Embryonic facial prominence (tissue), 1 donor: ENCODE measurements around the gene IQCC.

Experiments
- DNase-seq: peaks from one replicate; pipeline ENCODE4 v3.0.0-alpha.2; 2016; ENCODE audit errors: extremely low spot score

Gene IQCC

GRCh38 chr1:32256473-32257226, 51.2 kb downstream of the IQCC start:
- no peak for DNase-seq

- DNase-seq: no peak
Measured at GRCh38 chr1:32257227-32257508, 51.7 kb downstream of the IQCC start.
